Umbilical cord (tissue), 2 donors: Measurements from ENCODE around the gene SNRPA. TPM values are rescaled to one million over a fixed set of nuclear protein-coding genes. Genes with fewer than 3 reads are reported as not detected.
A peak's percentile ranks its signal among the peaks of the same experiment; 100 is the strongest.

Experiments used
- DNase-seq: peaks from one replicate; pipeline ENCODE4 v3.0.0-alpha.2; 2015; ENCODE audit warnings: low spot score
- total RNA-seq: library from RNA; depleted of rRNA; stranded (reverse); fragments of >200 nt; gene quantifications from one replicate; pipeline ENCODE4 v1.2.3, GENCODE V29; 2014; ENCODE audit warnings: low replicate concordance; ENCODE audit not compliant: insufficient read depth

The SNRPA gene
- total RNA-seq, 1 donor from 2014 or later = 11.1 TPM

GRCh38 chr19:40800339-40800996 lies 49.5 kb downstream of the SNRPA start:
- DNase-seq = no peak

GRCh38 chr19:40800997-40801377 lies 50.0 kb downstream of the SNRPA start:
- no peak for DNase-seq

GRCh38 chr19:40801426-40802299 lies 50.7 kb downstream of the SNRPA start:
- DNase-seq = no peak

GRCh38 chr19:40802300-40803169 lies 51.5 kb downstream of the SNRPA start:
- DNase-seq = no peak

- no peak for DNase-seq
Measured at GRCh38 chr19:40803170-40803856, 52.3 kb downstream of the SNRPA start.

- DNase-seq = no peak
Measured at GRCh38 chr19:40803857-40804782, 53.1 kb downstream of the SNRPA start.

GRCh38 chr19:40804783-40805242 lies 53.8 kb downstream of the SNRPA start:
- DNase-seq = no peak

- DNase-seq = no peak
Measured at GRCh38 chr19:40805258-40805868, 54.4 kb downstream of the SNRPA start.

GRCh38 chr19:40806423-40807146 lies 55.6 kb downstream of the SNRPA start:
- peak; percentile 98 for DNase-seq

- no peak for DNase-seq
Measured at GRCh38 chr19:40807147-40808020, 56.4 kb downstream of the SNRPA start.

- DNase-seq = no peak
Measured at GRCh38 chr19:40808021-40808325, 57.0 kb downstream of the SNRPA start.

- no peak for DNase-seq
Measured at GRCh38 chr19:40808497-40808896, 57.5 kb downstream of the SNRPA start.

- no peak for DNase-seq
Measured at GRCh38 chr19:40809358-40810086, 58.5 kb downstream of the SNRPA start.

GRCh38 chr19:40810160-40810559 lies 59.2 kb downstream of the SNRPA start:
- no peak for DNase-seq

GRCh38 chr19:40810649-40811408 lies 59.8 kb downstream of the SNRPA start:
- peak; percentile 93 for DNase-seq

- peak; percentile 61 for DNase-seq
Measured at GRCh38 chr19:40811478-40812341, 60.7 kb downstream of the SNRPA start.
